Naive thymus-derived CD4-positive, alpha-beta T cell (primary cell): ENCODE measurements around the gene NUP93. TPM values are rescaled to one million over a fixed set of nuclear protein-coding genes. Genes with fewer than 3 reads are reported as not detected.
A peak's percentile ranks its signal among the peaks of the same experiment; 100 is the strongest.

Experiments
- ATAC-seq: fragments of 150-1000 bp; cut with Tn5 transposase; 2 replicates; pipeline ENCODE4 v1.10.0; 2021; ENCODE audit warnings: mild to moderate bottlenecking, moderate library complexity
- CTCF ChIA-PET: fragments of 350-600 bp; sonication (Branson Sonifier 250); formaldehyde crosslinking; loops from one replicate; lab custom pipeline; 2021; ENCODE audit warnings: antibody characterized with exemption; lab: Charles Lee
- POLR2A ChIA-PET: fragments of 350-600 bp; sonication (Branson Sonifier 250); formaldehyde crosslinking; loops from one replicate; lab custom pipeline; 2021; ENCODE audit warnings: antibody characterized with exemption, inconsistent platforms; lab: Charles Lee
- DNase-seq, 9 donors: peaks; one replicate each; pipeline versions ENCODE4 v3.0.0 to v3.0.0-alpha.2; 2020 to 2022; ENCODE audit warnings: mixed read lengths in 1 of 9
- H3K27ac ChIP-seq: one replicate; pipeline ENCODE4 v1.7.0; 2013; ENCODE audit warnings: mild to moderate bottlenecking, low read depth, low read length, moderate library complexity
- H3K27me3 ChIP-seq, 2 donors: one replicate each; pipeline ENCODE4 v1.7.0; 2013; ENCODE audit warnings: low read length in 2 of 2, mild to moderate bottlenecking in 2 of 2, moderate library complexity in 2 of 2; ENCODE audit not compliant: control insufficient read depth in 2 of 2, insufficient read depth in 2 of 2
- H3K36me3 ChIP-seq, 3 experiments: 1 replicate in 2 of 3; 2 replicates in 1 of 3; pipeline ENCODE4 v1.7.0; 2013; ENCODE audit warnings: low read length in 3 of 3, mild to moderate bottlenecking in 3 of 3, moderate library complexity in 1 of 3; ENCODE audit not compliant: insufficient read depth in 3 of 3, control insufficient read depth in 2 of 3
- H3K4me1 ChIP-seq, 2 donors: one replicate each; pipeline ENCODE4 v1.7.0; 2013; ENCODE audit warnings: low read length in 2 of 2, mild to moderate bottlenecking in 2 of 2, moderate library complexity in 1 of 2; ENCODE audit not compliant: control insufficient read depth in 2 of 2, insufficient read depth in 2 of 2
- H3K4me3 ChIP-seq: 2 replicates; pipeline ENCODE4 v1.7.0; 2013; ENCODE audit warnings: mild to moderate bottlenecking, low read length
- H3K9me3 ChIP-seq, 3 experiments: 1 replicate in 2 of 3; 2 replicates in 1 of 3; pipeline ENCODE4 v1.7.0; 2013; ENCODE audit warnings: low read length in 3 of 3; ENCODE audit not compliant: control insufficient read depth in 2 of 3
- H3K27ac Mint-ChIP-seq, 9 donors: one replicate each; pipeline ENCODE4 v1.8.0; 2020 to 2022; ENCODE audit warnings: mixed read lengths in 9 of 9, mild to moderate bottlenecking in 8 of 9, moderate library complexity in 5 of 9, inconsistent platforms in 2 of 9
- H3K27me3 Mint-ChIP-seq, 5 donors: one replicate each; pipeline ENCODE4 v1.8.0; 2021 to 2022; ENCODE audit warnings: mixed read lengths in 5 of 5, mild to moderate bottlenecking in 1 of 5
- H3K36me3 Mint-ChIP-seq, 5 donors: one replicate each; pipeline ENCODE4 v1.8.0; 2020 to 2022; ENCODE audit warnings: mixed read lengths in 5 of 5, mild to moderate bottlenecking in 3 of 5, inconsistent platforms in 1 of 5
- H3K4me1 Mint-ChIP-seq, 7 donors: one replicate each; pipeline ENCODE4 v1.8.0; 2020 to 2022; ENCODE audit warnings: mixed read lengths in 7 of 7, mild to moderate bottlenecking in 3 of 7, inconsistent platforms in 1 of 7
- H3K4me3 Mint-ChIP-seq, 10 donors: one replicate each; pipeline ENCODE4 v1.8.0; 2020 to 2022; ENCODE audit warnings: mild to moderate bottlenecking in 10 of 10, mixed read lengths in 10 of 10, moderate library complexity in 6 of 10, inconsistent platforms in 2 of 10
- H3K9me3 Mint-ChIP-seq, 11 donors: one replicate each; pipeline ENCODE4 v1.8.0; 2020 to 2022; ENCODE audit warnings: mixed read lengths in 11 of 11, mild to moderate bottlenecking in 4 of 11, inconsistent platforms in 1 of 11, moderate library complexity in 1 of 11
- intact Hi-C, 2 donors: fragments of 100-400 bp; cut with micrococcal nuclease; formaldehyde crosslinking; loops; one replicate each; pipeline ENCODE4 v1.15.1; 2023
- polyA plus RNA-seq, 2 donors: library from polyadenylated mRNA; unstranded; fragments of 300-500 nt; fragmentation: Illumina TruSeq; gene quantifications; one replicate each; pipeline ENCODE4 v1.2.3, GENCODE V29; 2021
- total RNA-seq, 6 experiments: library from RNA in 5 of 6; stranded (reverse) in 5 of 6; gene quantifications; 1 replicate in 5 of 6; 2 replicates in 1 of 6; pipeline ENCODE4 v1.2.3 and lab custom pipeline; 2021 to 2026

The NUP93 gene
- total and polyA plus RNA-seq, 7 experiments from 2014 or later: 53.0 to 90.5 (median 64.5) TPM

DNA sequence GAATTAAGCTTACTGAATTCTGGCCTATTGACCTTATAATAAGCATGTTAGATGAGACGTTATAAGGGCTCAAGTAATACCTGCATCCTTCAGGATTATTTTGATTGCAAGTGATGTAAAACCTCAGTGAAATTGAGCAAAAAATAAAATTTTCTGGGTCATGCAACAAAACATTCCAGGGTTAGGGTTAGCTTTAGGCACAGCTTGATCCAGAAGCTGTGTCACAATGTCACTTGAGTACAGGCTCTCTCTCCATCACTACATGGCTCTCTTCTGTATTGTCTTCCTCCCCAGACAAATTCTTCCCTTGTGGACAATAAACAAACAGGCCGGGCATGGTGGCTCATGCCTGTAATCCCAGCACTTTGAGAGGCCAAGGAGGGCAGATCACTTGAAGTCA, 3.6 kb upstream of the NUP93 start:
- no peak overlapping the region for H3K4me3 Mint-ChIP-seq
- peaks cover 10 to 31% (median 26%) of the 10 kb centered on the region in 7 donors for H3K4me1 Mint-ChIP-seq
- DNase-seq (no peak), ATAC-seq (no peak)
- intact Hi-C loops: loop anchor here in 1 of 2 donors (10.0 kb wide), 1 partner anchor 459 kb away; the partner anchor contains the start of genes PSME3IP1 and RSPRY1
- H3K4me1 ChIP-seq: peaks cover 17 to 22% of the 10 kb centered on the region in 2 donors
- H3K27me3 ChIP-seq: no peaks in the 10 kb centered on the region
- CTCF ChIA-PET: interaction anchor here (1.6 kb wide), 1 partner anchor 117 kb away, joined by 3 read pairs; no protein-coding TSS in a partner anchor
- peaks cover 0 to 4% (median 0%) of the 10 kb centered on the region in 3 experiments for H3K36me3 ChIP-seq
- H3K9me3 Mint-ChIP-seq: no peaks in the 10 kb centered on the region
- no peak overlapping the region for H3K27ac Mint-ChIP-seq
- H3K27ac ChIP-seq: no peak overlapping the region
- H3K4me3 ChIP-seq: no peak overlapping the region
- no peaks in the 10 kb centered on the region for H3K9me3 ChIP-seq
- H3K36me3 Mint-ChIP-seq: peaks cover 0 to 4% (median 0%) of the 10 kb centered on the region in 5 donors
- H3K27me3 Mint-ChIP-seq: peaks cover 0 to 29% (median 0%) of the 10 kb centered on the region in 5 donors
- POLR2A ChIA-PET: interaction anchor here (0.6 kb wide), 1 partner anchor 778 kb away, joined by 6 read pairs; no protein-coding TSS in a partner anchor

DNA sequence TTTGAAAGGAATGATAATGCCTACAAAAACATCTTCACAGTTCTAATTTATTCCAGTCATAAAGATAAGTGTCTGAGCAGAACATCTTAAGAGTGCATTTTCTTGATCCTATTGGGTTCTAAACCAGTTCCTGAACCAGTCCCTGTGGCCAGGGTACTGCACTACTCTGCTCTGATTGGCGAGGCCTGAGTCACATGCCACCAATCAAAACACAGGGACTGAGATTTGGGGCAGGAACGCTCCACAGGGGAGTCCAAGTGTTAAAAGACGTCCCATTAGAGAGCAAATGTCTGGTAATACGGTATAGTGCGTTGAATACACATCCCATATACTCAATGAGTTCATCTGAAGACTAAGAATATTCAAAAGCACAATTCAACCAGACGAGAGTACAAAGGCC, 3.0 kb upstream of the NUP93 start:
- H3K4me3 Mint-ChIP-seq: peak overlapping the region in 1 of 10 donors; percentile 12
- peaks cover 19 to 22% of the 10 kb centered on the region in 2 donors for H3K4me1 ChIP-seq
- no peaks in the 10 kb centered on the region for H3K9me3 Mint-ChIP-seq
- peaks cover 0 to 4% (median 0%) of the 10 kb centered on the region in 3 experiments for H3K36me3 ChIP-seq
- no peak overlapping the region for H3K27ac Mint-ChIP-seq
- H3K27me3 ChIP-seq: no peaks in the 10 kb centered on the region
- no peak overlapping the region for H3K27ac ChIP-seq
- peaks cover 0 to 24% (median 0%) of the 10 kb centered on the region in 5 donors for H3K27me3 Mint-ChIP-seq
- H3K4me3 ChIP-seq: no peak overlapping the region
- intact Hi-C loops: loop anchor here in 1 of 2 donors (10.0 kb wide), 1 partner anchor 458 kb away; the partner anchor contains the start of genes PSME3IP1 and RSPRY1
- POLR2A ChIA-PET: interaction anchor here (1.1 kb wide), 1 partner anchor 18 kb away, joined by 7 read pairs; no protein-coding TSS in a partner anchor
- H3K36me3 Mint-ChIP-seq: peaks cover 0 to 4% (median 0%) of the 10 kb centered on the region in 5 donors
- H3K9me3 ChIP-seq: no peaks in the 10 kb centered on the region
- ATAC-seq (no peak), DNase-seq (no peak)
- CTCF ChIA-PET: no interaction called here
- peaks cover 10 to 31% (median 26%) of the 10 kb centered on the region in 7 donors for H3K4me1 Mint-ChIP-seq

DNA sequence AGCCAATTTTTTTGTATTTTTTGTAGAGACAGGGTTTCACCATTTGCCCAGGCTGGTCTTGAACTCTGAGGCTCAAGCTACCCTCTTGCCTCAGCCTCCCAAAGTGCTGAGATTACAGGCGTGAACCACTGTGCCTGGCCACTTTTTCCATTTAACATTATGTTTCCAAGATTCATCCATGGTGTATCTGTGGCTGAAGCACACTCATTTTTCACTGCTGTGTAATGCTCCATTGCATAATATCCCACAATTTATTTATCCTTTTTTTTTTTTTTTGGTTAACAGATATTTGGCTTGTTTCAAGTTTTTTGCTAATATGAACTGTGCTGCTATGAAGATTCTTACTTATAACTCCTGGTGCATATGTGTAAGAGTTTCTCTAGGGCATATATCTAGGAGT, 1.9 kb upstream of the NUP93 start:
- peaks cover 0 to 4% (median 0%) of the 10 kb centered on the region in 3 experiments for H3K36me3 ChIP-seq
- H3K4me1 ChIP-seq: peaks cover 22 to 23% of the 10 kb centered on the region in 2 donors
- Mint-ChIP-seq H3K27ac (no peak overlapping the region), H3K4me1 (peaks cover 10 to 31% (median 26%) of the 10 kb centered on the region in 7 donors), H3K4me3 (peak overlapping the region in 1 of 10 donors; percentile 12), H3K27me3 (peaks cover 0 to 15% (median 0%) of the 10 kb centered on the region in 5 donors), H3K36me3 (peaks cover 0 to 4% (median 0%) of the 10 kb centered on the region in 5 donors), H3K9me3 (no peaks in the 10 kb centered on the region)
- no peak overlapping the region for H3K4me3 ChIP-seq
- no peaks in the 10 kb centered on the region for H3K9me3 ChIP-seq
- ChIA-PET POLR2A (interaction anchor here (1.1 to 1.6 kb wide), 2 partner anchors 19 to 20 kb away, joined by 7 to 20 read pairs; no protein-coding TSS in a partner anchor), CTCF (interaction anchor here (0.6 to 1.0 kb wide), 5 partner anchors 8 to 251 kb away, joined by 3 to 6 read pairs (median 5); no protein-coding TSS in a partner anchor)
- intact Hi-C loops: loop anchor here in 1 of 2 donors (10.0 kb wide), 1 partner anchor 457 kb away; the partner anchor contains the start of genes PSME3IP1 and RSPRY1
- DNase-seq: no peak
- ATAC-seq: no peak
- no peak overlapping the region for H3K27ac ChIP-seq
- no peaks in the 10 kb centered on the region for H3K27me3 ChIP-seq

DNA sequence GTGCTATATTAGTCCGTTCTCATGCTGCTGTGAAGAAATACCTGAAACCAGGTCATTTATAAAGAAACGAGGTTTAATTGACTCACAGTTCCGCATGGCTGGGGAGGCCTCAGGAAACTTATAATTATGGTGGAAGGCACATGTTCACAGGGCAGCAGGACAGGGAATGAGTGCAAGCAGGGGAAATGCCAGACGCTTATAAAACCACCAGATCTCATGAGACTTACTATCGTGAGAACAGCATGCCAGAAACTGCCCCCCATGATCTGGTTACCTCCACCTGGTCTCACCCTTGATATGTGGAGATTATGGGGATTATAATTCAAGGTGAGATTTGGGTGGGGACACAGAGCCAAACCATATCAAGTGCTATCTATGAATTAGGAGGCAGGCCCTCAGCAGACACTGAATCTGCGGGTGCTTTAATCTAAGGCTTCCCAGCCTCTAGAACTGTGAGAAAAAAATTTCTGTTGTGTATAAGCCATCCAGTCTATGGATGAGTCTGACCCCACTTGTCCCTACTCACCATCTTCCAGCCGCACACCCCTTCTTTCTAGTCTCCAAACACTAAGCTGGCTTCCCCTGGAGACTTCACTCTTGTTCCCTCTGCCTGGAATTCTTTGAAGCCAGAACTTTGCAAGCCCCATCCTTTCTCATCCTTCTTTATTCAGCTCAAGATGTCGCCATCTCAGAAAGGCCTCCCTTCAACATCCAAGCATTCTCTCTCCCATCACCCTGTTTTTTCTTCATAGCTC, 772 bp upstream of the NUP93 start:
- POLR2A ChIA-PET: interaction anchor here (0.7 to 1.6 kb wide), 4 partner anchors 13 to 182 kb away, joined by 3 to 20 read pairs (median 5); no protein-coding TSS in a partner anchor
- peak overlapping the region in 1 of 10 donors; percentile 90 for H3K4me3 Mint-ChIP-seq
- CTCF ChIA-PET: interaction anchor here (0.7 to 1.2 kb wide), 2 partner anchors 23 to 27 kb away, joined by 4 to 5 read pairs; no protein-coding TSS in a partner anchor
- H3K36me3 Mint-ChIP-seq: peaks cover 0 to 4% (median 0%) of the 10 kb centered on the region in 5 donors
- no peak for DNase-seq
- intact Hi-C loops: loop anchor here (1.0 to 10.0 kb wide), 2 partner anchors 47 to 456 kb away; partner anchors contain the start of genes MT1X (in 1 of the 2), PSME3IP1 (in 1 of the 2) and RSPRY1 (in 1 of the 2)
- no peaks in the 10 kb centered on the region for H3K9me3 ChIP-seq
- H3K4me1 ChIP-seq: peaks cover 22 to 23% of the 10 kb centered on the region in 2 donors
- H3K27ac Mint-ChIP-seq: peak overlapping the region in 7 of 9 donors; percentile 82 to 98 (median 94)
- no peak for ATAC-seq
- peaks cover 0 to 4% (median 0%) of the 10 kb centered on the region in 3 experiments for H3K36me3 ChIP-seq
- H3K27me3 Mint-ChIP-seq: peaks cover 0 to 6% (median 0%) of the 10 kb centered on the region in 5 donors
- H3K27me3 ChIP-seq: no peaks in the 10 kb centered on the region
- peak overlapping the region; percentile 82 for H3K4me3 ChIP-seq
- H3K4me1 Mint-ChIP-seq: peaks cover 10 to 31% (median 26%) of the 10 kb centered on the region in 7 donors
- H3K27ac ChIP-seq: peak overlapping the region; percentile 84
- no peaks in the 10 kb centered on the region for H3K9me3 Mint-ChIP-seq

DNA sequence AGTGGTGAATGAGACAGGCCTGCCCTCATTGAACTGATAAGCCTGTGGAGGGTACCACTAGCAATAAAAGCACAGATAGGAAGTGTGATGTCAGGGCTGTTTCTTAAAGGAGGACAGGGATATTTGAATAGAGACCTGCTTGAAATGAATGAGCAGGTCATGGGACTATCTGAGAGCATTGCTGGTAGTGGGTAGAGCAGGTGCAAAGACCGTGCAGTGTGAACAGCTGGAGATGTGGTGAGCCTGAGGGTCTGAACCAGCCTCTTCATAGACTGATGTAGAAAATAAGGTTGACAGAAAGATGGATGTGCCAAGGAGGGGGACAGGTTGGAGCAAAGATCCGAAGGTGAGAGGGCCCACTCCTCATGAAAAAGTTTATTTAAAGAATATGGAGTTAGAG, 2.4 kb downstream of the NUP93 start:
- H3K4me1 Mint-ChIP-seq: peaks cover 13 to 34% (median 28%) of the 10 kb centered on the region in 7 donors
- Histone ChIP-seq H3K4me1 (peaks cover 22 to 23% of the 10 kb centered on the region in 2 donors), H3K4me3 (no peak overlapping the region), H3K27me3 (no peaks in the 10 kb centered on the region), H3K9me3 (no peaks in the 10 kb centered on the region), H3K27ac (no peak overlapping the region), H3K36me3 (peaks cover 0 to 4% (median 0%) of the 10 kb centered on the region in 3 experiments)
- H3K27me3 Mint-ChIP-seq: no peaks in the 10 kb centered on the region
- H3K36me3 Mint-ChIP-seq: peaks cover 0 to 6% (median 0%) of the 10 kb centered on the region in 5 donors
- no peak overlapping the region for H3K4me3 Mint-ChIP-seq
- no peak overlapping the region for H3K27ac Mint-ChIP-seq
- DNase-seq: no peak
- CTCF ChIA-PET: no interaction called here
- POLR2A ChIA-PET: interaction anchor here (0.5 kb wide), 1 partner anchor 393 kb away, joined by 3 read pairs; no protein-coding TSS in a partner anchor
- H3K9me3 Mint-ChIP-seq: no peaks in the 10 kb centered on the region
- no peak for ATAC-seq
- intact Hi-C loops: loop anchor here (5.0 to 10.0 kb wide), 2 partner anchors 200 to 1462 kb away; partner anchors contain the start of genes HERPUD1 (in 2 of the 2) and CSNK2A2 (in 1 of the 2)

DNA sequence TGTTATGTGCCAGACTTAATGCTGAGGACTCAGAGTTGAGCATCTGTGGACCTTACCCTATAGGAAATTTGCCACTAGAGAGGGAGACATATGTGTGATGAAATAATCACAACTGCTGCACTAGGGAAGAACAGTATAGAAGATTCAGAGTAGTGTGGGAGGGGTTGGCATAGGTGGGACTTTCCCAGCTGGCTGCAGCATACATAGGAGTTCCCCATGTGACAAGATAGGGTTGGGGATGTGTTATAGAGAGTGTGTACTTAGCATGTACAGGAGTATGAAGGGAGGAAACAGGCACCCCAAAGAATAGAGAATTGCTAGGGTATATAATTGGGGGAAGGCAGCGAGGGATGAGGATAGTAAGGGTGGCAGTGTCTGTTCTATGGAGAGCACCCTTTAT, 2.9 kb downstream of the NUP93 start:
- H3K36me3 ChIP-seq: peaks cover 0 to 4% (median 0%) of the 10 kb centered on the region in 3 experiments
- H3K9me3 Mint-ChIP-seq: no peaks in the 10 kb centered on the region
- H3K36me3 Mint-ChIP-seq: peaks cover 0 to 11% (median 0%) of the 10 kb centered on the region in 5 donors
- no peaks in the 10 kb centered on the region for H3K27me3 Mint-ChIP-seq
- no peak overlapping the region for H3K4me3 ChIP-seq
- H3K9me3 ChIP-seq: no peaks in the 10 kb centered on the region
- no peak overlapping the region for H3K27ac Mint-ChIP-seq
- H3K27me3 ChIP-seq: no peaks in the 10 kb centered on the region
- intact Hi-C loops: loop anchor here (5.0 to 10.0 kb wide), 2 partner anchors 199 to 1462 kb away; partner anchors contain the start of genes HERPUD1 (in 2 of the 2) and CSNK2A2 (in 1 of the 2)
- H3K4me3 Mint-ChIP-seq: no peak overlapping the region
- peaks cover 17 to 34% (median 28%) of the 10 kb centered on the region in 7 donors for H3K4me1 Mint-ChIP-seq
- CTCF ChIA-PET: no interaction called here
- POLR2A ChIA-PET: no interaction called here
- no peak overlapping the region for H3K27ac ChIP-seq
- no peak for ATAC-seq
- no peak for DNase-seq
- H3K4me1 ChIP-seq: peaks cover 17 to 23% of the 10 kb centered on the region in 2 donors
